ENCODE results near the gene DOCK10.

Gene DOCK10

DNA sequence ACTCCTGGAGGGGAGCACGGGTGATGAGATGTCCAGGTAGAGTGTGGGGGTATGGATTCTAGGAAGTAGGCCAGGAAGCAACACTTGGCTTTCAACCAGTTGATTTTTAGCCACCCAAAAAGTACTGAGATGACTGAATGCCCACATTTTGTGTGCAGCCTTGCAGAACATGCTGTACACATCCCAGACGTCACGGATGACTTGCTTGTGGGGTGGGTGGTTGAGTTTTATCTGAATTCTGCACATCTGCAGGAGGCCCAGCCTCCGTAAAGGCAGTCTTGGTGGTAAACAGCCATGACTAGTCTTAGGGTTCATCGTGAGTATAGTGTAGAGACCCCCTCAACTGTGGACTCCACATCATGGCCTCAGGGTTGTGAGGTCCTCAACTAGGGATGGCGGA lies 272.8 kb downstream of the DOCK10 start:
- no peak overlapping the region for H3K4me3 ChIP-seq (ENCODE audit: low read depth, low read length)
- TF ChIP-seq MYC (IDR thresholded peaks at IDR 0.05; ENCODE audit: low read depth, low read length) (no peak), POLR2A (IDR thresholded peaks at IDR 0.05; ENCODE audit: extremely low read depth, insufficient read length) (no peak)
- TF ChIP-seq, protein P1, sequence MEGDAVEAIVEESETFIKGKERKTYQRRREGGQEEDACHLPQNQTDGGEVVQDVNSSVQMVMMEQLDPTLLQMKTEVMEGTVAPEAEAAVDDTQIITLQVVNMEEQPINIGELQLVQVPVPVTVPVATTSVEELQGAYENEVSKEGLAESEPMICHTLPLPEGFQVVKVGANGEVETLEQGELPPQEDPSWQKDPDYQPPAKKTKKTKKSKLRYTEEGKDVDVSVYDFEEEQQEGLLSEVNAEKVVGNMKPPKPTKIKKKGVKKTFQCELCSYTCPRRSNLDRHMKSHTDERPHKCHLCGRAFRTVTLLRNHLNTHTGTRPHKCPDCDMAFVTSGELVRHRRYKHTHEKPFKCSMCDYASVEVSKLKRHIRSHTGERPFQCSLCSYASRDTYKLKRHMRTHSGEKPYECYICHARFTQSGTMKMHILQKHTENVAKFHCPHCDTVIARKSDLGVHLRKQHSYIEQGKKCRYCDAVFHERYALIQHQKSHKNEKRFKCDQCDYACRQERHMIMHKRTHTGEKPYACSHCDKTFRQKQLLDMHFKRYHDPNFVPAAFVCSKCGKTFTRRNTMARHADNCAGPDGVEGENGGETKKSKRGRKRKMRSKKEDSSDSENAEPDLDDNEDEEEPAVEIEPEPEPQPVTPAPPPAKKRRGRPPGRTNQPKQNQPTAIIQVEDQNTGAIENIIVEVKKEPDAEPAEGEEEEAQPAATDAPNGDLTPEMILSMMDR (IDR thresholded peaks at IDR 0.05; ENCODE audit: low read depth, low read length) = no peak
- no peak for DNase-seq (ENCODE audit: low read depth)

DNA sequence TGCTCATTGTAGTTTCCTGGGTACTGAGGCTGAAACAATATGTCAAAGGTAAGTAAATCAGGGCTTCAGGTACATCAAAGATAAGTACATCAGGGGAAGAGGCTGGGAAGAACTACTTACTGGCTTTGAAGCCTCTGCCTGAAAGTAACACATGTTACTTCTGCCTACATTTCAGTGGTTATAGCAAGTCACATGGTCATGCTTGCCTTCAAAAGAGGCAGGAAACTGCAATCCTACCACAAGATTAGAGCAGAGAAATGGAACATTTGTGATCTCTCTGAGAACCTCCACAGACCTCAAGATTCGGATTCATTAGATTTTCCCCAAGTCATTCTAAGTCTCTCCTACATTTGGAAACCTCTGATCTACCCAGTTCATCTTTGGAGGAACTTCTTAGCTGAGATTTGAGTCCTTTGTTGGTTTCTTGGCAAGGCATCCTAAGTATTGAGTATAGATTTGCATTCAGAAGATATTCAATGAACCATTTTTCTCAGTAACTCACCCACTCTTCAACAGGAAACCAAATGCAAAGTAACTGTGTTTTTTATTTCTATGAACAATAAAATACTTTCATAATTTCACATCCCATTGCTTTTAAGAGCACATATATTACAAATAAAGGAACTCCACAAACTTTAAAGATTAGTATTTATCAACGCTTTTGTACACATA lies 277.6 kb downstream of the DOCK10 start:
- H3K4me3 ChIP-seq (ENCODE audit: low read depth, low read length) = no peak overlapping the region
- TF ChIP-seq, protein P2, sequence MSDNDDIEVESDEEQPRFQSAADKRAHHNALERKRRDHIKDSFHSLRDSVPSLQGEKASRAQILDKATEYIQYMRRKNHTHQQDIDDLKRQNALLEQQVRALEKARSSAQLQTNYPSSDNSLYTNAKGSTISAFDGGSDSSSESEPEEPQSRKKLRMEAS (IDR thresholded peaks at IDR 0.05; ENCODE audit: low read depth, low read length) = peak; percentile 77
- TF ChIP-seq, protein P1 (IDR thresholded peaks at IDR 0.05; ENCODE audit: low read depth, low read length) = no peak
- no peak for DNase-seq (ENCODE audit: low read depth)

DNA sequence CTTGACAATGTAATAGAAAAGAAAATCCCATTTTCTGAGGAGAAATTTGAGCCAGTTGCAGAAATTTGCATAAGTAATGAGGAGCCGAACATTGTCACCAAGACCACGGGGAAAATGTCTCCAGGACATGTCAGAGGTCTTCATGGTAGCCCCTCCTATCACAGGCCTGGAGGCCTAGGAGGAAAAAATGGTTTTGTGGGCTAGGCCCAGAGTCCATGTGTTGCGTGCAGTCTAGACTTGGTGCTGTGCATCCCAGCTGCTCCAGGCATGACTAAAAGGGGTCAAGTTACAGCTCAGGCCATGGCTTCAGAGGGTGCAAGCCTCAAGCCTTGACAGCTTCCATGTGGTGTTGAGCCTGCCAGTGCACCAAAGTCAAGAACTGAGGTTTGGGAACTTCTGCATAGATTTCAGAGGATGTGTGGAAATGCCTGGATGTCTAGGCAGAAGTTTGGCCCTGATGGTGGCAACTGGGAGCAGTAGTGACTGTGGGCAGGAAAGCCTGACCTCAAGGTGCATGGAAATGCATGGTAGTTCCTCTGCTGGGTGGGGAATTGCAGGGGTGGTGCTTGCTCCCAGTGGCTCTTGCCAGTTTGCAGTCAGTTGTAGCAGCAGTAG lies 284.2 kb downstream of the DOCK10 start:
- H3K4me3 ChIP-seq (ENCODE audit: low read depth, low read length) = no peak overlapping the region
- TF ChIP-seq, protein P2 (IDR thresholded peaks at IDR 0.05; ENCODE audit: low read depth, low read length) = no peak
- TF ChIP-seq MYC (IDR thresholded peaks at IDR 0.05; ENCODE audit: low read depth, low read length) = no peak
- TF ChIP-seq POLR2A (IDR thresholded peaks at IDR 0.05; ENCODE audit: extremely low read depth, insufficient read length) = no peak
- TF ChIP-seq, protein P1 (IDR thresholded peaks at IDR 0.05; ENCODE audit: low read depth, low read length) = no peak
- DNase-seq (ENCODE audit: low read depth) = no peak

DNA sequence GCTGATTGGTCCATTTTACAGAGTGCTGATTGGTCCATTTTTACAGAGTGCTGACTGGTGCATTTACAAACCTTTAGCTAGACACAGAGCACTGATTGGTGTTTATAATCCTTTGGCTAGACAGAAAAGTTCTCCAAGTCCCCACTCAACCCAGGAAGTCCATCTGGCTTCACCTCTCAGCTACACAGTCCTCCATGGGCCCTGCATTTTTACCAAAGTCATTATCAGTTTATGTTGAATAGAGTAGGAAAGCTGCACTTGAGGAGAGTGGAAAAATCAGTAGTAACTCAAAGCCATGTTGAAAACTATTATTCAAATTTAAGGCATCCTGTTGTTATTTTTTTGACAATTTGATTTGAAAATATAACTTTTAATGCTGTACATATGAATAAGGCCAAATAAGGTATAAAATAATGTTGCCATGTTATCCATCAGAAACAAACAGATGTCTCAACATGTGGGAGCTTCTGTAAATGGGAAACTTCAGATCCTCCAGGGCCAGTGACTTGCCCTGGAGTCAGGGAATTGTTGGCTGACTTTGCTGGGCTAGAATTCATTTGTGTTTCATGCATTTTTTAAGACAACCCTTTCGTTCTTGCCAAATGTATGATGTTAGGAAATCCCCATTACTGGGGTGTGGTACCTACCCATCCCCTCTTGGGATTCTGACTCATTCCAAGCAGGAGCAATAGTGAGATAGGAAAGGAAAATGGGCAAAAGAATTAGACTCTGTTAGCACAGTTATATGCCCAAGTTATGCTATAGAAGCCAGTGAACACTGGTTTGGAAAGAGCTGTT lies 288.3 kb downstream of the DOCK10 start:
- no peak for DNase-seq (ENCODE audit: low read depth)
- no peak for TF ChIP-seq POLR2A (IDR thresholded peaks at IDR 0.05; ENCODE audit: extremely low read depth, insufficient read length)
- no peak for TF ChIP-seq MYC (IDR thresholded peaks at IDR 0.05; ENCODE audit: low read depth, low read length)
- TF ChIP-seq, protein P2 (IDR thresholded peaks at IDR 0.05; ENCODE audit: low read depth, low read length) = no peak
- TF ChIP-seq, protein P1 (IDR thresholded peaks at IDR 0.05; ENCODE audit: low read depth, low read length) = no peak
- no peak overlapping the region for H3K4me3 ChIP-seq (ENCODE audit: low read depth, low read length)

DNA sequence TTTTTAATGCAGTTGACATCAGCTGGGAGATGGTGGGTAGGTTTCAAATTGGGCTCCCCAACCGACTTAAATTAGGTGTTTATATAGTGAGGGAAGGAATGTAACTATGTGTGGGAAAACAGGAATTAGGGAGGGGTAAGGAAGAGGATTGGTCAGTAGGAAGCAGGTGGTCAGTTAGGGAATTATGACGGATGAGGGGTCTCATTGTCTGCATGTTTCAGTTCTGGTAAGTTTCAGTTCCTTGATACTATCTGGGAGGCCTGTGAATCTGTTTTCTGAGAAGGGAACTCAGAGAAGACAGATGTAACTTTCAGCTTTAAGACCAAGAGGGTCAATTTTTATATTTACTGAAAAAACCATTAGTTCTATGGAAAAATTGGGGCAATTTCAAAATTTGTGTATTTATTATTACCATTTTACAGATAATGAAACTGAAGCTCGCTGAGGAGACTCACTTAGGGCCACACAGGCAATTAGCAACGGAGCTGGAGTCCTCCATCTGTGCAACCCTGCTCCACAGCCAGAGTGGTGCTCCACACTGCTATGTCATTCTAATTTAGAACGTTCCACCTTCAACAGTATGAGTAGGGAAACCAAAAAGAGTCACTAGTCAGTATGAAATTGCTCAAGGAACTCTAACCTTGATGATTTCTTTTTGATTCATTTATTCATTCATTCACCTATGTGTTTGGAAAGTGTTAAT lies 290.1 kb downstream of the DOCK10 start:
- no peak overlapping the region for H3K4me3 ChIP-seq (ENCODE audit: low read depth, low read length)
- TF ChIP-seq POLR2A (IDR thresholded peaks at IDR 0.05; ENCODE audit: extremely low read depth, insufficient read length) (no peak), MYC (IDR thresholded peaks at IDR 0.05; ENCODE audit: low read depth, low read length) (no peak)
- TF ChIP-seq, protein P1 (IDR thresholded peaks at IDR 0.05; ENCODE audit: low read depth, low read length) = no peak
- TF ChIP-seq, protein P2 (IDR thresholded peaks at IDR 0.05; ENCODE audit: low read depth, low read length) = no peak
- no peak for DNase-seq (ENCODE audit: low read depth)
